HCT116 (cell line): ENCODE measurements around the gene ATP6V1E1. TPM values are rescaled to one million over a fixed set of nuclear protein-coding genes. Genes with fewer than 3 reads are reported as not detected.

Experiments used
- ATAC-seq: fragments of 200-7000 bp; cut with Tn5 transposase; 2 replicates; pipeline ENCODE4 v1.9.1; 2020; ENCODE audit warnings: mild to moderate bottlenecking, moderate library complexity
- BruUV-seq: library from RNA; stranded (reverse); fragments of 400-500 nt; replicated peaks from 2 replicates; lab custom pipeline; 2021; lab: Mats Ljungman, UMichigan
- CTCF ChIA-PET: fragments of 300-600 bp; sonication (Branson Sonifier 250); formaldehyde crosslinking; loops from one replicate; lab custom pipeline; 2021; ENCODE audit warnings: antibody characterized with exemption; lab: Charles Lee
- POLR2A ChIA-PET: fragments of 300-600, 350-600 bp; sonication (Branson Sonifier 250); formaldehyde crosslinking; loops from one replicate; lab custom pipeline; 2021; ENCODE audit warnings: antibody characterized with exemption; lab: Charles Lee
- RAD21 ChIA-PET, 2 experiments: fragments of 300-600 bp; sonication (Branson Sonifier 250); formaldehyde crosslinking; loops; one replicate each; lab custom pipeline; 2023; ENCODE audit warnings: low total read pairs in 2 of 2; ENCODE audit not compliant: uncharacterized antibody in 2 of 2, unreplicated experiment in 2 of 2, low non-redundant PET in 1 of 2; lab: Charles Lee
- DNase-seq: peaks from one replicate; pipeline ENCODE4 v3.0.0-alpha.2; 2010; ENCODE audit warnings: low read depth, low spot score
- H2AFZ ChIP-seq: fragments of 200-600 bp; shearing (Covaris generic), sonication (generic); 2 replicates; pipeline ENCODE4 v1.6.1; 2017; ENCODE audit warnings: low read depth, mixed run types, mixed read lengths, antibody characterized with exemption, low read length; ENCODE audit not compliant: poor library complexity, severe bottlenecking
- H3K27ac ChIP-seq: 2 replicates; pipeline ENCODE4 v1.5.1; 2012; ENCODE audit warnings: low read depth, low read length
- H3K27me3 ChIP-seq: fragments of 200-600 bp; sonication (generic); 2 replicates; pipeline ENCODE4 v1.6.1; 2016; ENCODE audit warnings: mixed run types, low read length, mixed read lengths; ENCODE audit not compliant: insufficient read depth
- H3K36me3 ChIP-seq, 2 experiments: fragments of 200-500 bp in 1 of 2; fragments of 200-600 bp in 1 of 2; sonication (Bioruptor generic) in 1 of 2; sonication (generic) in 1 of 2; 2 replicates each; pipeline versions ENCODE4 v1.5.1 to v1.6.1; 2014 to 2016; ENCODE audit warnings: low read length in 2 of 2, inconsistent platforms in 1 of 2, mixed read lengths in 1 of 2, mixed run types in 1 of 2; ENCODE audit not compliant: insufficient read depth in 2 of 2, control insufficient read depth in 1 of 2
- H3K4me1 ChIP-seq, 2 experiments: fragments of 200-600 bp in 1 of 2; sonication (generic) in 1 of 2; 2 replicates each; pipeline versions ENCODE4 v1.5.1 to v1.6.1; 2012 to 2017; ENCODE audit warnings: low read length in 2 of 2, inconsistent platforms in 1 of 2, mild to moderate bottlenecking in 1 of 2, mixed read lengths in 1 of 2, mixed run types in 1 of 2, moderate library complexity in 1 of 2; ENCODE audit not compliant: insufficient read depth in 2 of 2, control insufficient read depth in 1 of 2
- H3K4me2 ChIP-seq: fragments of 200-600 bp; sonication (generic); 2 replicates; pipeline ENCODE4 v1.6.1; 2017; ENCODE audit warnings: mixed run types, low read length, mixed read lengths
- H3K4me3 ChIP-seq, 2 experiments: fragments of 200-600 bp in 1 of 2; sonication (generic) in 1 of 2; replicated peaks in 1 of 2; 2 replicates each; pipeline ENCODE4 v1.5.1; 2011 to 2016; ENCODE audit warnings: low read length in 2 of 2, control low read depth in 1 of 2, low read depth in 1 of 2, mild to moderate bottlenecking in 1 of 2, mixed read lengths in 1 of 2, mixed run types in 1 of 2
- H3K79me2 ChIP-seq: fragments of 200-600 bp; sonication (generic); 2 replicates; pipeline ENCODE4 v1.6.1; 2017; ENCODE audit warnings: mild to moderate bottlenecking, mixed run types, low read length, moderate library complexity, mixed read lengths; ENCODE audit not compliant: insufficient read depth
- H3K9ac ChIP-seq: fragments of 200-600 bp; sonication (generic); 2 replicates; pipeline ENCODE4 v1.6.1; 2016; ENCODE audit warnings: low read length, mixed read lengths
- H3K9me2 ChIP-seq: fragments of 200-600 bp; sonication (generic), shearing (Covaris generic); 2 replicates; pipeline ENCODE4 v1.6.1; 2017; ENCODE audit warnings: mixed run types, mild to moderate bottlenecking, moderate library complexity; ENCODE audit not compliant: insufficient read depth
- H3K9me3 ChIP-seq, 2 experiments: fragments of 200-500 bp in 1 of 2; fragments of 200-600 bp in 1 of 2; sonication (Bioruptor generic) in 1 of 2; sonication (generic) in 1 of 2; 2 replicates each; pipeline ENCODE4 v1.6.1; 2014 to 2017; ENCODE audit warnings: low read length in 2 of 2, mixed read lengths in 2 of 2, inconsistent platforms in 1 of 2, low read depth in 1 of 2, mild to moderate bottlenecking in 1 of 2, mixed run types in 1 of 2, moderate library complexity in 1 of 2; ENCODE audit not compliant: control insufficient read depth in 1 of 2, insufficient read depth in 1 of 2
- H4K20me1 ChIP-seq: fragments of 200-600 bp; sonication (generic), shearing (Covaris generic); 2 replicates; pipeline ENCODE4 v1.6.1; 2017; ENCODE audit warnings: mixed run types, mild to moderate bottlenecking, moderate library complexity; ENCODE audit not compliant: insufficient read depth
- FOSL1 ChIP-seq: IDR thresholded peaks from 2 replicates; pipeline ENCODE4 v1.6.1; 2012; ENCODE audit warnings: low read depth
- RAD21 ChIP-seq: IDR thresholded peaks from 2 replicates; pipeline ENCODE4 v1.6.1; 2012; ENCODE audit warnings: low read depth, mild to moderate bottlenecking
- SP1 ChIP-seq: IDR thresholded peaks from 2 replicates; pipeline ENCODE4 v1.6.1; 2012; ENCODE audit warnings: low read depth
- TCF7L2 ChIP-seq: IDR thresholded peaks from 2 replicates; pipeline ENCODE4 v1.7.0; 2011; ENCODE audit warnings: borderline replicate concordance, inconsistent platforms; ENCODE audit not compliant: insufficient read depth, insufficient read length; ENCODE audit errors: extremely low read depth
- YY1 ChIP-seq: IDR thresholded peaks from 2 replicates; pipeline ENCODE4 v1.6.1; 2011; ENCODE audit warnings: low read length, low read depth, moderate library complexity, mild to moderate bottlenecking; ENCODE audit not compliant: insufficient replicate concordance; ENCODE audit errors: extremely low read depth
- ZFX ChIP-seq: fragments of 450-650 bp; IDR thresholded peaks from 2 replicates; pipeline ENCODE4 v1.6.1; 2017
- ZNF274 ChIP-seq: fragments of 200-500 bp; sonication (Bioruptor generic); IDR thresholded peaks from 2 replicates; pipeline ENCODE4 v1.6.1; 2014; ENCODE audit warnings: mild to moderate bottlenecking, low read depth, low read length, inconsistent platforms
- intact Hi-C: fragments of 100-400 bp; cut with micrococcal nuclease; formaldehyde crosslinking; loops from 2 replicates; pipeline ENCODE4 v1.10.0; 2022
- total RNA-seq: library from RNA; stranded (reverse); gene quantifications from one replicate; pipeline ENCODE4 v1.2.1, GENCODE V29; 2021; ENCODE audit not compliant: unreplicated experiment
- TF ChIP-seq, protein P1 (sequence below): IDR thresholded peaks from 2 replicates; pipeline ENCODE4 v1.6.1; 2012; ENCODE audit warnings: low read depth
- TF ChIP-seq, protein P2 (sequence below): IDR thresholded peaks from 2 replicates; pipeline ENCODE4 v1.6.1; 2011; ENCODE audit warnings: mild to moderate bottlenecking, low read length, moderate library complexity; ENCODE audit not compliant: insufficient replicate concordance; ENCODE audit errors: extremely low read depth

Gene ATP6V1E1
- total RNA-seq, 1 experiment from 2014 or later, result 107 TPM

DNA sequence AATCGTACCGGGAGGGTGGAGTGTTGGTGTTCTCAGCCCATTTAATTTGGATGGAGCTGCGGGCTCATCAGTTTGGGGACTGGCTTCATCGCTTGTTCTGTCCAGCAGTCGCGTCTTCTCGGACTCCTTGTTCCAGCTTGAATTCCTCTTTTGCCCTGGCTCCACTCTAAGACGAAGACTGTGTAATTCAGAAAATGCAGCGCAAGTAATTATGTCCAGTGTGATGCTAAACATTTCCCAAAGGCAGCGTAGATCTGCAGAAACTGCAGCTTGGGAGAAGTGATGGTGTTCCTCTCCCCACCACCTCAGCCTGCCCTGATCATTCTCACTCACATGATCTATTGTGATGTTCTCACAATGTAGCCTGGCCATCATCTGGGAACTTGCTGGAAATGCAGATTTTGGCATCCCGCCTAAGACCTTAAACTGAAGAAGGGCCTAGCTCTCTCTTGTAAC lies 64.6 kb downstream of the ATP6V1E1 start:
- H3K27ac ChIP-seq, result no peak overlapping the region
- ATAC-seq, result no peak
- ChIA-PET CTCF (interaction anchor here (1.3 kb wide), 1 partner anchor 221 kb away, joined by 3 read pairs; no protein-coding TSS in a partner anchor), RAD21 (no interaction called here), POLR2A (no interaction called here)
- H3K4me2 ChIP-seq, result no peak overlapping the region
- TF ChIP-seq, protein P1, sequence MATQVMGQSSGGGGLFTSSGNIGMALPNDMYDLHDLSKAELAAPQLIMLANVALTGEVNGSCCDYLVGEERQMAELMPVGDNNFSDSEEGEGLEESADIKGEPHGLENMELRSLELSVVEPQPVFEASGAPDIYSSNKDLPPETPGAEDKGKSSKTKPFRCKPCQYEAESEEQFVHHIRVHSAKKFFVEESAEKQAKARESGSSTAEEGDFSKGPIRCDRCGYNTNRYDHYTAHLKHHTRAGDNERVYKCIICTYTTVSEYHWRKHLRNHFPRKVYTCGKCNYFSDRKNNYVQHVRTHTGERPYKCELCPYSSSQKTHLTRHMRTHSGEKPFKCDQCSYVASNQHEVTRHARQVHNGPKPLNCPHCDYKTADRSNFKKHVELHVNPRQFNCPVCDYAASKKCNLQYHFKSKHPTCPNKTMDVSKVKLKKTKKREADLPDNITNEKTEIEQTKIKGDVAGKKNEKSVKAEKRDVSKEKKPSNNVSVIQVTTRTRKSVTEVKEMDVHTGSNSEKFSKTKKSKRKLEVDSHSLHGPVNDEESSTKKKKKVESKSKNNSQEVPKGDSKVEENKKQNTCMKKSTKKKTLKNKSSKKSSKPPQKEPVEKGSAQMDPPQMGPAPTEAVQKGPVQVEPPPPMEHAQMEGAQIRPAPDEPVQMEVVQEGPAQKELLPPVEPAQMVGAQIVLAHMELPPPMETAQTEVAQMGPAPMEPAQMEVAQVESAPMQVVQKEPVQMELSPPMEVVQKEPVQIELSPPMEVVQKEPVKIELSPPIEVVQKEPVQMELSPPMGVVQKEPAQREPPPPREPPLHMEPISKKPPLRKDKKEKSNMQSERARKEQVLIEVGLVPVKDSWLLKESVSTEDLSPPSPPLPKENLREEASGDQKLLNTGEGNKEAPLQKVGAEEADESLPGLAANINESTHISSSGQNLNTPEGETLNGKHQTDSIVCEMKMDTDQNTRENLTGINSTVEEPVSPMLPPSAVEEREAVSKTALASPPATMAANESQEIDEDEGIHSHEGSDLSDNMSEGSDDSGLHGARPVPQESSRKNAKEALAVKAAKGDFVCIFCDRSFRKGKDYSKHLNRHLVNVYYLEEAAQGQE, result no peak
- TF ChIP-seq ZNF274 (no peak), RAD21 (no peak), FOSL1 (no peak), SP1 (no peak), TCF7L2 (no peak), ZFX (no peak), YY1 (no peak)
- TF ChIP-seq, protein P2, sequence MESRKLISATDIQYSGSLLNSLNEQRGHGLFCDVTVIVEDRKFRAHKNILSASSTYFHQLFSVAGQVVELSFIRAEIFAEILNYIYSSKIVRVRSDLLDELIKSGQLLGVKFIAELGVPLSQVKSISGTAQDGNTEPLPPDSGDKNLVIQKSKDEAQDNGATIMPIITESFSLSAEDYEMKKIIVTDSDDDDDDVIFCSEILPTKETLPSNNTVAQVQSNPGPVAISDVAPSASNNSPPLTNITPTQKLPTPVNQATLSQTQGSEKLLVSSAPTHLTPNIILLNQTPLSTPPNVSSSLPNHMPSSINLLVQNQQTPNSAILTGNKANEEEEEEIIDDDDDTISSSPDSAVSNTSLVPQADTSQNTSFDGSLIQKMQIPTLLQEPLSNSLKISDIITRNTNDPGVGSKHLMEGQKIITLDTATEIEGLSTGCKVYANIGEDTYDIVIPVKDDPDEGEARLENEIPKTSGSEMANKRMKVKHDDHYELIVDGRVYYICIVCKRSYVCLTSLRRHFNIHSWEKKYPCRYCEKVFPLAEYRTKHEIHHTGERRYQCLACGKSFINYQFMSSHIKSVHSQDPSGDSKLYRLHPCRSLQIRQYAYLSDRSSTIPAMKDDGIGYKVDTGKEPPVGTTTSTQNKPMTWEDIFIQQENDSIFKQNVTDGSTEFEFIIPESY, result no peak
- no peak for DNase-seq
- H3K79me2 ChIP-seq, result no peaks in the 10 kb centered on the region
- H3K9me2 ChIP-seq, result no peaks in the 10 kb centered on the region
- intact Hi-C loops, result no loop called here
- H3K9ac ChIP-seq, result no peak overlapping the region
- no peaks in the 10 kb centered on the region for H3K9me3 ChIP-seq
- H3K27me3 ChIP-seq, result no peaks in the 10 kb centered on the region
- no TSS peak for BruUV-seq
- H4K20me1 ChIP-seq, result no peaks in the 10 kb centered on the region
- H3K4me3 ChIP-seq, result no peak overlapping the region
- H2AFZ ChIP-seq, result no peak overlapping the region
- H3K4me1 ChIP-seq, result no peaks in the 10 kb centered on the region
- no peaks in the 10 kb centered on the region for H3K36me3 ChIP-seq
